ENCODE results near the gene MARK3. TPM values are rescaled to one million over a fixed set of nuclear protein-coding genes. Genes with fewer than 3 reads are reported as not detected.

Gene MARK3
- total and polyA plus RNA-seq, 2 of the 13 experiments (the other 11 are each of a cell fraction or from before 2014, with no cell fraction given), result 47.7 to 56.6 TPM

DNA sequence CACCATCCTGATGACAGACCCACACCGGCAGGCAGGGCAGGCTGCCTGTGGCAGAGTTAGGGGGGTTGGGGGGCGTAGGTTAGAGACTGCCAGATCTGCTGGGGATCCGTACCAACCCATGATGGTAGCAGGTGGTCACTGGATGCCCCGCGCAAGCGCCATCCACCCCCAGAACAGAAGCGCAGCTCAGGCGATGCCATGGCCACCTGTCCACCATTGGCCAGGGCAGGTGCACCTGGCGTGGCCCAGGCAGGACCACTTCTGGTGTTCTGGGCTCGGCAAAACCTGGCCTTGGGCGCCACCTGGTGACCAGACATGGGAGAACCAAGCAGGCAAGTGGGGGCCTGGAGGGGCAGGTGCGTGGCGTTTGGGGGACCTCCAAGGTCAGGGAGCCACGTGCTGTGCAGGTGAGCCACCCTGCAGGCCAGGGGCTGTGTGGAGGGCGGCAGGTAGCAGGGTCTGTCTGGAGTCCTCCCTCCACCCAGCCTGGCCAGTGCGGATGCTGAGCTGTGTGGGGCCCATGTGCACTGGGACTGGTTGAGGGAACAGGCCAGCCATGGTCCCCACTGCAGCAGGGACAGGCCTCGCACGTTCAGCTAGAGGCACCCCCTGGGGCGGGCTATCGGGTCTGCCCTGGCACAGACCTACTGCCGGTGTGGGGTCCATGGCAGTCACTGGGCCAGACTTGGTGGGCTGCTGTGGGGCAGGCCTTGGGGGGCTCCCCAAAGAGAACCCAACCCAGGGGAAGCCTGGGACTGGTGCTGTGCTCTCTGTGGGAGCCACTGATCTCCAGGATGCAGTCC, 161.6 kb downstream of the MARK3 start (continued):
- TF ChIP-seq, protein P1, sequence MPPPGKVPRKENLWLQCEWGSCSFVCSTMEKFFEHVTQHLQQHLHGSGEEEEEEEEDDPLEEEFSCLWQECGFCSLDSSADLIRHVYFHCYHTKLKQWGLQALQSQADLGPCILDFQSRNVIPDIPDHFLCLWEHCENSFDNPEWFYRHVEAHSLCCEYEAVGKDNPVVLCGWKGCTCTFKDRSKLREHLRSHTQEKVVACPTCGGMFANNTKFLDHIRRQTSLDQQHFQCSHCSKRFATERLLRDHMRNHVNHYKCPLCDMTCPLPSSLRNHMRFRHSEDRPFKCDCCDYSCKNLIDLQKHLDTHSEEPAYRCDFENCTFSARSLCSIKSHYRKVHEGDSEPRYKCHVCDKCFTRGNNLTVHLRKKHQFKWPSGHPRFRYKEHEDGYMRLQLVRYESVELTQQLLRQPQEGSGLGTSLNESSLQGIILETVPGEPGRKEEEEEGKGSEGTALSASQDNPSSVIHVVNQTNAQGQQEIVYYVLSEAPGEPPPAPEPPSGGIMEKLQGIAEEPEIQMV (CRISPR knock-in tag; IDR thresholded peaks at IDR 0.05; ENCODE audit: low read depth), result no peak
- no peak for TF ChIP-seq PHF8 (CRISPR knock-in tag; IDR thresholded peaks at IDR 0.05)
- TF ChIP-seq MEIS1 (CRISPR knock-in tag; IDR thresholded peaks at IDR 0.05; ENCODE audit: borderline replicate concordance), result no peak
- TF ChIP-seq ZNF577 (CRISPR knock-in tag; IDR thresholded peaks at IDR 0.05; ENCODE audit: borderline replicate concordance, low read depth), result no peak
- TF ChIP-seq ZNF441 (CRISPR knock-in tag; IDR thresholded peaks at IDR 0.05; ENCODE audit: borderline replicate concordance), result no peak
- TF ChIP-seq, protein P2, sequence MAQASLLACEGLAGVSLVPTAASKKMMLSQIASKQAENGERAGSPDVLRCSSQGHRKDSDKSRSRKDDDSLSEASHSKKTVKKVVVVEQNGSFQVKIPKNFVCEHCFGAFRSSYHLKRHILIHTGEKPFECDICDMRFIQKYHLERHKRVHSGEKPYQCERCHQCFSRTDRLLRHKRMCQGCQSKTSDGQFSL (CRISPR knock-in tag; IDR thresholded peaks at IDR 0.05), result peak; percentile 66; the same call in 1 of the 2 replicates
- no peak for TF ChIP-seq HNF4G (IDR thresholded peaks at IDR 0.05; ENCODE audit: borderline replicate concordance, low read depth, low read length)
- TF ChIP-seq HNF4G (CRISPR knock-in tag; IDR thresholded peaks at IDR 0.05; ENCODE audit: borderline replicate concordance, low read depth), result no peak
- TF ChIP-seq SALL1 (CRISPR knock-in tag; IDR thresholded peaks at IDR 0.05), result peak; percentile 57
- TF ChIP-seq ZFP36L2 (CRISPR knock-in tag; IDR thresholded peaks at IDR 0.05), result no peak
- TF ChIP-seq RARG (CRISPR knock-in tag; IDR thresholded peaks at IDR 0.05; ENCODE audit: low read depth), result no peak
- no peak for TF ChIP-seq NBN (conservative IDR thresholded peaks at IDR 0.05)
- no peak for TF ChIP-seq MIER3 (CRISPR knock-in tag; IDR thresholded peaks at IDR 0.05; ENCODE audit: borderline replicate concordance)
- TF ChIP-seq NFIB (CRISPR knock-in tag; IDR thresholded peaks at IDR 0.05; ENCODE audit: borderline replicate concordance), result no peak
- TF ChIP-seq RNF2 (conservative IDR thresholded peaks at IDR 0.05; ENCODE audit: low read depth), result no peak
- TF ChIP-seq, protein P3, sequence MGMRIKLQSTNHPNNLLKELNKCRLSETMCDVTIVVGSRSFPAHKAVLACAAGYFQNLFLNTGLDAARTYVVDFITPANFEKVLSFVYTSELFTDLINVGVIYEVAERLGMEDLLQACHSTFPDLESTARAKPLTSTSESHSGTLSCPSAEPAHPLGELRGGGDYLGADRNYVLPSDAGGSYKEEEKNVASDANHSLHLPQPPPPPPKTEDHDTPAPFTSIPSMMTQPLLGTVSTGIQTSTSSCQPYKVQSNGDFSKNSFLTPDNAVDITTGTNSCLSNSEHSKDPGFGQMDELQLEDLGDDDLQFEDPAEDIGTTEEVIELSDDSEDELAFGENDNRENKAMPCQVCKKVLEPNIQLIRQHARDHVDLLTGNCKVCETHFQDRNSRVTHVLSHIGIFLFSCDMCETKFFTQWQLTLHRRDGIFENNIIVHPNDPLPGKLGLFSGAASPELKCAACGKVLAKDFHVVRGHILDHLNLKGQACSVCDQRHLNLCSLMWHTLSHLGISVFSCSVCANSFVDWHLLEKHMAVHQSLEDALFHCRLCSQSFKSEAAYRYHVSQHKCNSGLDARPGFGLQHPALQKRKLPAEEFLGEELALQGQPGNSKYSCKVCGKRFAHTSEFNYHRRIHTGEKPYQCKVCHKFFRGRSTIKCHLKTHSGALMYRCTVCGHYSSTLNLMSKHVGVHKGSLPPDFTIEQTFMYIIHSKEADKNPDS (CRISPR knock-in tag; IDR thresholded peaks at IDR 0.05), result no peak
- TF ChIP-seq TARDBP (CRISPR knock-in tag; IDR thresholded peaks at IDR 0.05), result no peak
- TF ChIP-seq, protein P4, sequence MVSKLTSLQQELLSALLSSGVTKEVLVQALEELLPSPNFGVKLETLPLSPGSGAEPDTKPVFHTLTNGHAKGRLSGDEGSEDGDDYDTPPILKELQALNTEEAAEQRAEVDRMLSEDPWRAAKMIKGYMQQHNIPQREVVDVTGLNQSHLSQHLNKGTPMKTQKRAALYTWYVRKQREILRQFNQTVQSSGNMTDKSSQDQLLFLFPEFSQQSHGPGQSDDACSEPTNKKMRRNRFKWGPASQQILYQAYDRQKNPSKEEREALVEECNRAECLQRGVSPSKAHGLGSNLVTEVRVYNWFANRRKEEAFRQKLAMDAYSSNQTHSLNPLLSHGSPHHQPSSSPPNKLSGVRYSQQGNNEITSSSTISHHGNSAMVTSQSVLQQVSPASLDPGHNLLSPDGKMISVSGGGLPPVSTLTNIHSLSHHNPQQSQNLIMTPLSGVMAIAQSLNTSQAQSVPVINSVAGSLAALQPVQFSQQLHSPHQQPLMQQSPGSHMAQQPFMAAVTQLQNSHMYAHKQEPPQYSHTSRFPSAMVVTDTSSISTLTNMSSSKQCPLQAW (CRISPR knock-in tag; IDR thresholded peaks at IDR 0.05), result peak; percentile 76; the same call in 1 of the 2 replicates
- no peak for TF ChIP-seq ZNF607 (CRISPR knock-in tag; IDR thresholded peaks at IDR 0.05; ENCODE audit: borderline replicate concordance)
- TF ChIP-seq RBAK (CRISPR knock-in tag; IDR thresholded peaks at IDR 0.05), result no peak
- TF ChIP-seq DNMT1 (CRISPR knock-in tag; IDR thresholded peaks at IDR 0.05), result no peak
- TF ChIP-seq, protein P5, sequence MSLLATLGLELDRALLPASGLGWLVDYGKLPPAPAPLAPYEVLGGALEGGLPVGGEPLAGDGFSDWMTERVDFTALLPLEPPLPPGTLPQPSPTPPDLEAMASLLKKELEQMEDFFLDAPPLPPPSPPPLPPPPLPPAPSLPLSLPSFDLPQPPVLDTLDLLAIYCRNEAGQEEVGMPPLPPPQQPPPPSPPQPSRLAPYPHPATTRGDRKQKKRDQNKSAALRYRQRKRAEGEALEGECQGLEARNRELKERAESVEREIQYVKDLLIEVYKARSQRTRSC (CRISPR knock-in tag; IDR thresholded peaks at IDR 0.05; ENCODE audit: low read depth), result no peak
- no peak for TF ChIP-seq ZSCAN22 (CRISPR knock-in tag; IDR thresholded peaks at IDR 0.05)
- 0 out of 2 replicates have a peak, but pooled peaks have one; percentile 25 for TF ChIP-seq GATAD2A (CRISPR knock-in tag; IDR thresholded peaks at IDR 0.05)
- no peak for TF ChIP-seq ZC3H4 (CRISPR knock-in tag; IDR thresholded peaks at IDR 0.05; ENCODE audit: borderline replicate concordance)
